Mucosa of descending colon (tissue), 3 donors: ENCODE measurements around the gene NUDT4. TPM values are rescaled to one million over a fixed set of nuclear protein-coding genes. Genes with fewer than 3 reads are reported as not detected.
"Not testable (repeated sequence)": the region's sequence is repeated elsewhere in the genome, so short reads cannot be mapped to it uniquely, and the experiment has no call there.

Source experiments
- ATAC-seq: fragments of 200-7000 bp; cut with Tn5 transposase; one replicate; pipeline ENCODE4 v1.9.1; 2020; ENCODE audit warnings: mild to moderate bottlenecking, moderate library complexity
- DNase-seq, 3 donors: peaks; one replicate each; pipeline ENCODE4 v3.0.0-alpha.2; 2020
- H3K36me3 ChIP-seq: fragments of 200-600 bp; one replicate; pipeline ENCODE4 v1.8.0; 2021; ENCODE audit warnings: low read depth, mild to moderate bottlenecking
- H3K4me1 ChIP-seq: fragments of 200-600 bp; one replicate; pipeline ENCODE4 v1.8.0; 2021; ENCODE audit warnings: low read depth, mild to moderate bottlenecking
- H3K4me3 ChIP-seq: fragments of 200-600 bp; one replicate; pipeline ENCODE4 v1.8.0; 2021; ENCODE audit warnings: mild to moderate bottlenecking
- H3K9me3 ChIP-seq: fragments of 200-600 bp; one replicate; pipeline ENCODE4 v1.8.0; 2021; ENCODE audit warnings: mild to moderate bottlenecking
- CTCF ChIP-seq: fragments of 200-600 bp; IDR thresholded peaks from one replicate; pipeline ENCODE4 v1.8.0; 2022; ENCODE audit warnings: antibody characterized with exemption, mild to moderate bottlenecking
- intact Hi-C, 2 donors: fragments of 100-400 bp; cut with DNase I in 1 of 2; cut with micrococcal nuclease in 1 of 2; formaldehyde crosslinking; loops; one replicate each; pipeline versions ENCODE4 v1.11.0 to v1.11.1; 2022; cut with DNase I, micrococcal nuclease
- total RNA-seq, 3 donors: library from RNA; stranded (reverse); fragmentation: NEBNext Ultra II Directional in 2 of 3; extraction: Animal tissue kit (Norgen Biotek cat#: 25700) in 2 of 3; gene quantifications; one replicate each; pipeline versions ENCODE4 v1.2.1 to v1.2.4, GENCODE V29; 2021 to 2023
- donor health status: DM: no; HTN: no; CAD: no; lungs with moderate emphysema.
- donor health status: DM: no; HTN: no; CAD: no.
- donor health status: DM: no; HTN: yes; CAD: no.

Gene NUDT4
- total RNA-seq, 3 donors from 2014 or later = 76.9 to 136 (median 121) TPM

- ATAC-seq = no peak
Observed at GRCh38 chr12:93387780-93388179, 10.1 kb downstream of the NUDT4 start.

GRCh38 chr12:93390031-93390430 lies 12.3 kb downstream of the NUDT4 start:
- ATAC-seq (no peak), DNase-seq (no peak)
- Histone ChIP-seq H3K9me3 (no peaks in the 10 kb centered on the region), H3K4me1 (no peaks in the 10 kb centered on the region), H3K4me3 (no peak overlapping the region), H3K36me3 (no peaks in the 10 kb centered on the region)
- TF ChIP-seq CTCF = no peak
- intact Hi-C loops = loop anchor here in 1 of 2 donors (10.0 kb wide), 1 partner anchor 375 kb away; no protein-coding TSS in a partner anchor

More at GRCh38 chr12:93387780-93388179, 10.1 kb downstream of the NUDT4 start:
- TF ChIP-seq CTCF = no peak
- no peaks in the 10 kb centered on the region for H3K36me3 ChIP-seq
- no peak for DNase-seq
- intact Hi-C loops = loop anchor here in 1 of 2 donors (10.0 kb wide), 1 partner anchor 283 kb away; no protein-coding TSS in a partner anchor
- H3K4me3 ChIP-seq = no peak overlapping the region
- peaks cover 14% of the 10 kb centered on the region for H3K4me1 ChIP-seq
- no peaks in the 10 kb centered on the region for H3K9me3 ChIP-seq

DNA sequence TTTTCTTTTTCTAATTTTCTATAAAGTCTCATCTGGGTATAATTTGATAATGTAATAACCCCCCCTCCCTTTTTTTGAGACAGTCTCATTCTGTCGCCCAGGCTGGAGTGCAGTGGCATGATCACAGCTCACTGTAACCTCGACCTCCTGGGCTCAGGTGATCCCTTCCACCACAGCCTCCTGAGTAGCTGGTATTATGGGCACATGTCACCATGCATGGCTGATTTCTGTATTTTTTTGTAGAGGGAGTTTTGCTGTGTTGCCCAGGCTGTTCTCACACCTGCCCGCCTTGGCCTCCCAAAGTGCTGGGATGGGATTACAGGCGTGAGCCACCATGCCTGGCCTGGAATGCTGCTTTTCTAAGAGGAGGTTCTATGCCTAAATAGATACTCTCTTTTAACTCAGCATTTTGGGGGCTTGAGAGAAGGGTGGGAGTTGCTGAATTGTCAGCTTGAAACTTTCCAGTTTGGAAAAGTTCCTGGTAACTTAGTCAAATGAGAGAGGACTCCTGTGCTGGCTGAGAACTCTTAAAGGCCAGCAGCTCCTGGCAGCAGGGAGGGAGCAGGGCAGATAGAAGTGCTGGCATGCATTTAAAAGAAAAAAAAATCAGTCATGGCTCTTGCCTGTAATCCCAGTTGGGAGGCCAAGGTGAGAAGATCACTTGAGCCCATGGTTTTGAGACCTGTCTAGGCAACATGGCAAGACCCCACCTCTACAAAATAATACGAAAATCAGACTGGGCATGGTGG lies 13.0 kb downstream of the NUDT4 start:
- Histone ChIP-seq H3K36me3 (peaks cover 7% of the 10 kb centered on the region), H3K9me3 (no peaks in the 10 kb centered on the region), H3K4me1 (no peaks in the 10 kb centered on the region), H3K4me3 (no peak overlapping the region)
- no peak for DNase-seq
- intact Hi-C loops = loop anchor here in 1 of 2 donors (10.0 kb wide), 1 partner anchor 376 kb away; no protein-coding TSS in a partner anchor
- ATAC-seq = no peak
- no peak for TF ChIP-seq CTCF

GRCh38 chr12:93393425-93393824 lies 15.7 kb downstream of the NUDT4 start:
- Histone ChIP-seq H3K4me3 (no peak overlapping the region), H3K36me3 (peaks cover 9% of the 10 kb centered on the region), H3K9me3 (no peaks in the 10 kb centered on the region), H3K4me1 (peaks cover 11% of the 10 kb centered on the region)
- ATAC-seq = no peak
- no peak for TF ChIP-seq CTCF
- intact Hi-C loops = loop anchor here in 1 of 2 donors (10.0 kb wide), 1 partner anchor 379 kb away; no protein-coding TSS in a partner anchor
- no peak for DNase-seq

- no peak for TF ChIP-seq CTCF
- intact Hi-C loops = loop anchor here in 1 of 2 donors (5.0 to 10.0 kb wide), 2 partner anchors 383 to 410 kb away; no protein-coding TSS in a partner anchor
- Histone ChIP-seq H3K9me3 (no peaks in the 10 kb centered on the region), H3K36me3 (peaks cover 9% of the 10 kb centered on the region), H3K4me3 (no peak overlapping the region), H3K4me1 (peaks cover 11% of the 10 kb centered on the region)
- ATAC-seq (no peak), DNase-seq (no peak)
Observed at GRCh38 chr12:93397412-93397811, 19.7 kb downstream of the NUDT4 start.

- not testable (repeated sequence) for H3K4me3 ChIP-seq, H3K9me3 ChIP-seq, H3K36me3 ChIP-seq, DNase-seq
- peak; percentile 99 for ATAC-seq
- H3K4me1 ChIP-seq = peaks cover 11% of the 10 kb centered on the region
- intact Hi-C loops = loop anchor here in 1 of 2 donors (5.0 to 10.0 kb wide), 2 partner anchors 385 to 412 kb away; no protein-coding TSS in a partner anchor
Observed at GRCh38 chr12:93399183-93399863, 21.6 kb downstream of the NUDT4 start.
